NCI-H1436 treated with DMSO at 0.1 percent for 48 hours (cell line): Measurements from ENCODE around the gene DDX28.

Source experiments
- DNase-seq: peaks from one replicate; lab custom pipeline; 2025; lab: John Stamatoyannopoulos, UW

DDX28 gene

GRCh38 chr16:68022728-68023537 lies at the start of gene DDX28, which contains the start of gene DUS2:
Gene DDX28 (minus strand): TSS chr16:68023232. CDS start chr16:68023202, 30 bp downstream.
Gene DUS2 (plus strand): TSS chr16:68023284. CDS start chr16:68038024, 14,740 bp downstream.
- peak; percentile 52 for DNase-seq

GRCh38 chr16:68072038-68072695 lies 49.1 kb upstream of the DDX28 start:
- no peak for DNase-seq

GRCh38 chr16:68071518-68071901 lies 48.5 kb upstream of the DDX28 start:
- DNase-seq, result no peak

- no peak for DNase-seq
These were observed 47.9 kb upstream of the DDX28 start for GRCh38 chr16:68070806-68071517.

GRCh38 chr16:68070249-68070730 lies 47.3 kb upstream of the DDX28 start:
- no peak for DNase-seq

- no peak for DNase-seq
These were observed 46.6 kb upstream of the DDX28 start for GRCh38 chr16:68069511-68070248.

GRCh38 chr16:68068926-68069325 lies 45.9 kb upstream of the DDX28 start:
- no peak for DNase-seq

- DNase-seq, result no peak
These were observed 43.7 kb upstream of the DDX28 start for GRCh38 chr16:68066763-68067162.

GRCh38 chr16:68065716-68066305 lies 42.8 kb upstream of the DDX28 start:
- DNase-seq, result no peak

GRCh38 chr16:68064791-68065365 lies 41.8 kb upstream of the DDX28 start:
- DNase-seq, result no peak

GRCh38 chr16:68062910-68063393 lies 39.9 kb upstream of the DDX28 start:
- DNase-seq, result no peak

- no peak for DNase-seq
These were observed 38.4 kb upstream of the DDX28 start for GRCh38 chr16:68061396-68061795.

- no peak for DNase-seq
These were observed 36.8 kb upstream of the DDX28 start for GRCh38 chr16:68059804-68060203.

GRCh38 chr16:68055395-68055794 lies 32.4 kb upstream of the DDX28 start:
- no peak for DNase-seq

- DNase-seq, result no peak
These were observed 26.4 kb upstream of the DDX28 start for GRCh38 chr16:68049449-68049848.

GRCh38 chr16:68047987-68048386 lies 25.0 kb upstream of the DDX28 start:
- no peak for DNase-seq

- DNase-seq, result no peak
These were observed 23.1 kb upstream of the DDX28 start for GRCh38 chr16:68046106-68046505.

- no peak for DNase-seq
These were observed 18.8 kb upstream of the DDX28 start for GRCh38 chr16:68041783-68042182.

- DNase-seq, result no peak
These were observed 17.7 kb upstream of the DDX28 start for GRCh38 chr16:68040506-68041288.
